ENCODE measurements around the gene CLNK. TPM values are rescaled to one million over a fixed set of nuclear protein-coding genes. Genes with fewer than 3 reads are reported as not detected.

Gene CLNK
- total RNA-seq, 4 donors from 2014 or later, result under 0.01 to 0.48 TPM; not detected in 2

- Histone ChIP-seq H3K4me1 (no peaks in the 10 kb centered on the region), H3K9me3 (no peaks in the 10 kb centered on the region), H3K4me3 (no peak overlapping the region), H3K27ac (no peak overlapping the region), H3K27me3 (no peaks in the 10 kb centered on the region), H3K36me3 (no peaks in the 10 kb centered on the region)
- WGBS, 2 donors (ENCODE audit: low coverage in 1 of 2), result 82 to 85% methylated on average over 3 of the region's 3 CpGs
- in situ Hi-C loops (cut with MboI; ENCODE audit: low pct_ligation_motif_present in 1 of 4, low pct_unique_long_range_greater_than_20kb in 1 of 4, low sequenced_read_pairs in 3 of 4) (no loop called here), intact Hi-C loops (cut with DNase I; ENCODE audit: low total_unique reads) (no loop called here)
- DNase-seq, result no peak
- TF ChIP-seq POLR2AphosphoS5 (IDR thresholded peaks at IDR 0.05) (no peak), EP300 (IDR thresholded peaks at IDR 0.05; ENCODE audit: low read depth) (no peak), POLR2A (IDR thresholded peaks at IDR 0.05) (no peak), CTCF (IDR thresholded peaks at IDR 0.05) (no peak)
These were observed 36.7 kb downstream of the CLNK start for GRCh38 chr4:10647846-10648245.

DNA sequence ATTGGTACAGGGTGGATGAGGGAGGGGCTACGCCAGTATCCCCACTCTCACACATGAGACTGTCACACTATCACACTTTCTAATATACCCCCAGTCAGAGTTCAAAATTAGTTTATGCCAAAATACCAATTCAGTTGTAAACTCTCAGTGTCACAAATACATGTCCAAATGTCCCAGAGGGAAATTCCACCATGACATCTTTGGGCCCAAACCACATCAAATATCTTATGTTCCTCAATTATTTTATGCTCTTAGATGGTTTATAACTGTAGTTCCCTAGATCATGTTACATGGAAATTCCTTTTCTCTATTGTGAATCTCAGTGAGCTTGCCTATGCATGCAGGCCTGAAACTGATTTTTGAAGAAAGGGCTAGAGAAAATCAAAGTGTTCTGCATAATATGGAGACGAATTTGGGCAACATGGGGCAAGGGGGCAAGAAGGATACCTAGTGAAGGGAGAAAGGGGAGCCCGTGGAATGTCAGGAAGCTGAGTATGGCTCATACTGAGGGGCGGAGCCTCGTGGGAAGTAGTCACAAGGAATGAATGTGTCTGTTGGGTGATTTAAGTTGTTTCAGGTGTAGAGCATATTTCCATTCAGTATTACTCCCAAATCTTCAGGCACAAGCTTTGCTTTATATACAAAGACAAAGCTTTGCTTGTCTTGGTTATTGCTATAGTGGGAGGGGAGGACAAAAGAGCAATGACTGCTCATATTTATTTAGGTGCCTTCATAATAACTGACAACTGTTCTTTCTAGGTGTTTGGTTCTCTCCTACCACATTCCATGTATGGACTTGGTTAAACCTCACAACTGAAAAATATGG lies 40.8 kb downstream of the CLNK start:
- WGBS, 2 donors (ENCODE audit: low coverage in 1 of 2), result 51 to 61% methylated on average over 5 of the region's 5 CpGs
- intact Hi-C loops (cut with DNase I; ENCODE audit: low total_unique reads), result no loop called here
- no peak for DNase-seq
- TF ChIP-seq EP300 (IDR thresholded peaks at IDR 0.05; ENCODE audit: low read depth) (no peak), CTCF (IDR thresholded peaks at IDR 0.05) (no peak), POLR2A (IDR thresholded peaks at IDR 0.05) (no peak), POLR2AphosphoS5 (IDR thresholded peaks at IDR 0.05) (no peak)
- no peaks in the 10 kb centered on the region for H3K36me3 ChIP-seq
- H3K4me3 ChIP-seq, result no peak overlapping the region
- H3K27ac ChIP-seq, result no peak overlapping the region
- no peaks in the 10 kb centered on the region for H3K9me3 ChIP-seq
- in situ Hi-C loops (cut with MboI; ENCODE audit: low pct_ligation_motif_present in 1 of 4, low pct_unique_long_range_greater_than_20kb in 1 of 4, low sequenced_read_pairs in 3 of 4), result no loop called here
- no peaks in the 10 kb centered on the region for H3K27me3 ChIP-seq
- no peaks in the 10 kb centered on the region for H3K4me1 ChIP-seq

DNA sequence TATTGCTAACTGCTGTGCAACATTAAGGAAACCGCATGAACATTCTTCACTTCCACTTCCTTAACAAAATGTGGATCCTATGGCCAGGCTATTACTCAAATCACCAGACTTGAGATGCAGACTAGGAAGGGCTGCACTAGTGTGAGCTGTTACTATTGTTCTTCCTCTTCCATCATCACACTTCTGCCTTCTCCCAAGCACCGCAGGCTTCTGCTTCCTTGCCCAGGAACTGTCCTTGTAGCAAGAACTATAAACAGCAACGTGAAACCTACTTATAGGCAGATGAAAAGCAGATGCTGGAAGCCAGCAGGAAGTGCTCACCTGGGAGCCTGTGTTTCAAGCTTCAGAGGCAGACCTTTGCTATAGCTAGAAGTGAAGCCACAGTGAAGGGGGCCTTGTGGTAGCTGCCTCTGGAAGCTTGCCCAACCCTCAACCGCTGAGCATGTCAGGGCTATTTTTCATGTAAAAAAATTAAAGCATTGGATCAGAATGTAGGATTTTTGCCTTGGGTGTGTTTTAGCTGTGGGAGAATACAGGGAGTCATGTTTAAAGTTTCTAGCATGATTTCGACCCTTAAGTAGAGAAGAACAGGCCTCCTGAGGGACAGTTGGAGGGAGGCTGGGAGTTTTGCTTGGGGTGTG lies 43.9 kb downstream of the CLNK start:
- H3K4me3 ChIP-seq, result no peak overlapping the region
- no peak for TF ChIP-seq CTCF (IDR thresholded peaks at IDR 0.05)
- H3K4me1 ChIP-seq, result no peaks in the 10 kb centered on the region
- in situ Hi-C loops (cut with MboI; ENCODE audit: low pct_ligation_motif_present in 1 of 4, low pct_unique_long_range_greater_than_20kb in 1 of 4, low sequenced_read_pairs in 3 of 4) (no loop called here), intact Hi-C loops (cut with DNase I; ENCODE audit: low total_unique reads) (no loop called here)
- H3K9me3 ChIP-seq, result no peaks in the 10 kb centered on the region
- no peaks in the 10 kb centered on the region for H3K27me3 ChIP-seq
- H3K27ac ChIP-seq, result no peak overlapping the region
- no peak for DNase-seq
- H3K36me3 ChIP-seq, result no peaks in the 10 kb centered on the region
- 50 to 54% methylated on average over 5 of the region's 5 CpGs for WGBS, 2 donors (ENCODE audit: low coverage in 1 of 2)

GRCh38 chr4:10639664-10640063 lies 44.9 kb downstream of the CLNK start:
- H3K36me3 ChIP-seq, result no peaks in the 10 kb centered on the region
- WGBS, 2 donors (ENCODE audit: low coverage in 1 of 2), result 91 to 92% methylated on average over 2 of the region's 2 CpGs
- in situ Hi-C loops (cut with MboI; ENCODE audit: low pct_ligation_motif_present in 1 of 4, low pct_unique_long_range_greater_than_20kb in 1 of 4, low sequenced_read_pairs in 3 of 4) (no loop called here), intact Hi-C loops (cut with DNase I; ENCODE audit: low total_unique reads) (no loop called here)
- no peak for TF ChIP-seq EP300 (IDR thresholded peaks at IDR 0.05; ENCODE audit: low read depth)
- no peak for TF ChIP-seq CTCF (IDR thresholded peaks at IDR 0.05)
- TF ChIP-seq POLR2AphosphoS5 (IDR thresholded peaks at IDR 0.05), result no peak
- TF ChIP-seq POLR2A (IDR thresholded peaks at IDR 0.05), result no peak
- H3K27ac ChIP-seq, result no peak overlapping the region
- no peak overlapping the region for H3K4me3 ChIP-seq
- H3K27me3 ChIP-seq, result no peaks in the 10 kb centered on the region
- no peaks in the 10 kb centered on the region for H3K4me1 ChIP-seq
- no peak for DNase-seq
- H3K9me3 ChIP-seq, result no peaks in the 10 kb centered on the region

All from transverse colon (tissue), 4 donors.